H1 (cell line): Measurements from ENCODE around the gene FGR. TPM values are rescaled to one million over a fixed set of nuclear protein-coding genes. Genes with fewer than 3 reads are reported as not detected.

Experiments used
- CTCF ChIA-PET: fragments of 300-600 bp; sonication (Branson Sonifier 250); formaldehyde crosslinking; loops from one replicate; lab custom pipeline; 2021; ENCODE audit not compliant: partially characterized antibody; lab: Charles Lee
- POLR2A ChIA-PET: fragments of 300-600 bp; sonication (Branson Sonifier 250); formaldehyde crosslinking; loops from one replicate; lab custom pipeline; 2021; ENCODE audit warnings: inconsistent platforms; ENCODE audit not compliant: partially characterized antibody; lab: Charles Lee
- DNase-seq, 2 experiments: peaks; one replicate each; pipeline versions ENCODE4 v3.0.0 to v3.0.0-alpha.2; 2010 to 2022; ENCODE audit warnings: low spot score in 2 of 2, low read depth in 1 of 2, mixed read lengths in 1 of 2
- FAIRE-seq: peaks from 2 replicates; lab custom pipeline; 2011; peaks lifted over from hg19 to GRCh38; lab: Jason Lieb, UNC
- H2AFZ ChIP-seq: 2 replicates; pipeline ENCODE4 v1.8.1; 2012; ENCODE audit warnings: low read length, inconsistent platforms
- H2AK5ac ChIP-seq: 2 replicates; pipeline ENCODE4 v1.6.1; 2013; ENCODE audit warnings: low read depth, low read length
- H2BK120ac ChIP-seq: replicated peaks from 2 replicates; pipeline ENCODE3; 2013; ENCODE audit warnings: low read depth, low read length, inconsistent platforms
- H2BK12ac ChIP-seq: 2 replicates; pipeline ENCODE4 v1.6.1; 2013; ENCODE audit warnings: low read depth, low read length
- H2BK15ac ChIP-seq: 2 replicates; pipeline ENCODE4 v1.6.1; 2013; ENCODE audit warnings: low read length
- H2BK20ac ChIP-seq: 2 replicates; pipeline ENCODE4 v1.6.1; 2013; ENCODE audit warnings: low read length
- H2BK5ac ChIP-seq: 2 replicates; pipeline ENCODE4 v1.6.1; 2013; ENCODE audit warnings: low read depth, low read length
- H3K14ac ChIP-seq: 2 replicates; pipeline ENCODE4 v1.6.1; 2013; ENCODE audit warnings: inconsistent platforms; ENCODE audit not compliant: insufficient read length
- H3K18ac ChIP-seq: 2 replicates; pipeline ENCODE4 v1.6.1; 2013; ENCODE audit warnings: low read length; ENCODE audit errors: extremely low read depth
- H3K23ac ChIP-seq: 2 replicates; pipeline ENCODE4 v1.6.1; 2013; ENCODE audit warnings: inconsistent platforms; ENCODE audit not compliant: insufficient read length
- H3K23me2 ChIP-seq: 2 replicates; pipeline ENCODE4 v1.6.1; 2013; ENCODE audit warnings: low read depth, low read length
- H3K27ac ChIP-seq: 2 replicates; pipeline ENCODE4 v1.6.1; 2011; ENCODE audit warnings: low read depth, low read length, inconsistent platforms
- H3K27me3 ChIP-seq, 4 experiments: replicated peaks in 1 of 4; 1 replicate in 1 of 4; 2 replicates in 3 of 4; pipeline versions ENCODE4 v1.6.1 to v1.8.1; 2011 to 2013; ENCODE audit warnings: low read length in 3 of 4, mild to moderate bottlenecking in 3 of 4, inconsistent platforms in 2 of 4, mixed read lengths in 2 of 4, moderate library complexity in 1 of 4; ENCODE audit not compliant: control insufficient read depth in 3 of 4, insufficient read depth in 3 of 4; ENCODE audit errors: extremely low read depth in 1 of 4
- H3K36me3 ChIP-seq, 4 experiments: 2 replicates each; pipeline versions ENCODE4 v1.6.1 to v1.8.1; 2011 to 2013; ENCODE audit warnings: mild to moderate bottlenecking in 4 of 4, low read length in 3 of 4, moderate library complexity in 2 of 4, control low read depth in 1 of 4, inconsistent platforms in 1 of 4; ENCODE audit not compliant: insufficient read depth in 4 of 4, control insufficient read depth in 2 of 4
- H3K4ac ChIP-seq: replicated peaks from 2 replicates; pipeline ENCODE3; 2013; ENCODE audit warnings: low read length, low read depth, mixed read lengths, inconsistent platforms; ENCODE audit not compliant: insufficient read length
- H3K4me1 ChIP-seq, 4 experiments: replicated peaks in 1 of 4; 1 replicate in 1 of 4; 2 replicates in 3 of 4; pipeline versions ENCODE4 v1.6.1 to v1.8.1; 2011 to 2013; ENCODE audit warnings: low read length in 3 of 4, inconsistent platforms in 2 of 4, mixed read lengths in 1 of 4; ENCODE audit not compliant: insufficient read depth in 4 of 4, control insufficient read depth in 3 of 4
- H3K4me2 ChIP-seq, 2 experiments: 2 replicates each; pipeline versions ENCODE4 v1.6.1 to v1.8.1; 2011 to 2013; ENCODE audit warnings: low read depth in 2 of 2, low read length in 2 of 2, control low read depth in 1 of 2, inconsistent platforms in 1 of 2, mild to moderate bottlenecking in 1 of 2; ENCODE audit not compliant: insufficient read depth in 1 of 2
- H3K4me3 ChIP-seq, 4 experiments: fragments of 200-600, 300-600 bp in 1 of 4; sonication (generic), shearing (Covaris generic), sonication (Bioruptor Twin) in 1 of 4; 2 replicates each; pipeline versions ENCODE4 v1.5.1 to v1.8.1; 2011 to 2016; ENCODE audit warnings: low read length in 4 of 4, low read depth in 3 of 4, control low read depth in 2 of 4, inconsistent platforms in 2 of 4, mild to moderate bottlenecking in 2 of 4, mixed read lengths in 1 of 4, moderate library complexity in 1 of 4; ENCODE audit not compliant: insufficient read depth in 2 of 4; ENCODE audit errors: extremely low read depth in 1 of 4
- H3K56ac ChIP-seq: replicated peaks from 2 replicates; pipeline ENCODE3; 2013; ENCODE audit warnings: low read depth, mild to moderate bottlenecking, mixed read lengths, low read length, inconsistent platforms; ENCODE audit not compliant: insufficient read length
- H3K79me1 ChIP-seq: 2 replicates; pipeline ENCODE4 v1.6.1; 2013; ENCODE audit warnings: low read depth, low read length, control low read depth
- H3K79me2 ChIP-seq, 2 experiments: 2 replicates each; pipeline versions ENCODE4 v1.6.1 to v1.8.1; 2012 to 2013; ENCODE audit warnings: low read length in 2 of 2, mild to moderate bottlenecking in 2 of 2, inconsistent platforms in 1 of 2; ENCODE audit not compliant: insufficient read depth in 2 of 2, control insufficient read depth in 1 of 2
- H3K9ac ChIP-seq, 4 experiments: replicated peaks in 1 of 4; 1 replicate in 1 of 4; 2 replicates in 3 of 4; pipeline versions ENCODE4 v1.6.1 to v1.8.1; 2011 to 2013; ENCODE audit warnings: low read depth in 3 of 4, low read length in 3 of 4, control low read depth in 2 of 4, mild to moderate bottlenecking in 2 of 4, moderate library complexity in 2 of 4, inconsistent platforms in 1 of 4; ENCODE audit errors: extremely low read depth in 1 of 4
- H3K9me3 ChIP-seq, 2 experiments: 2 replicates each; pipeline versions ENCODE4 v1.6.1 to v1.8.1; 2012 to 2013; ENCODE audit warnings: mild to moderate bottlenecking in 2 of 2, moderate library complexity in 2 of 2, control low read depth in 1 of 2, inconsistent platforms in 1 of 2, low read depth in 1 of 2, low read length in 1 of 2, mixed read lengths in 1 of 2; ENCODE audit not compliant: insufficient read depth in 2 of 2
- H4K20me1 ChIP-seq, 2 experiments: replicated peaks in 1 of 2; 2 replicates each; pipeline versions ENCODE3 to v1.8.1; 2011 to 2013; ENCODE audit warnings: inconsistent platforms in 2 of 2, low read length in 2 of 2, mild to moderate bottlenecking in 1 of 2; ENCODE audit not compliant: insufficient read depth in 2 of 2, control insufficient read depth in 1 of 2
- H4K5ac ChIP-seq: 2 replicates; pipeline ENCODE4 v1.6.1; 2013; ENCODE audit warnings: low read length, low read depth, mixed read lengths, inconsistent platforms; ENCODE audit not compliant: insufficient read length
- H4K8ac ChIP-seq: 2 replicates; pipeline ENCODE4 v1.8.0; 2013; ENCODE audit warnings: mild to moderate bottlenecking, moderate library complexity, low read length, inconsistent platforms; ENCODE audit not compliant: insufficient read depth; ENCODE audit errors: extremely low read depth
- H4K91ac ChIP-seq: replicated peaks from 2 replicates; pipeline ENCODE3; 2013; ENCODE audit warnings: low read length, mixed read lengths, inconsistent platforms; ENCODE audit not compliant: insufficient read length
- CBX5 ChIP-seq: fragments of 300-800, 300-1000 bp; sonication (generic); IDR thresholded peaks from 2 replicates; pipeline ENCODE4 v1.7.1; 2016; ENCODE audit warnings: antibody characterized with exemption, low read length, low read depth
- EGR1 ChIP-seq: IDR thresholded peaks from 2 replicates; pipeline ENCODE4 v1.6.1; 2011; ENCODE audit warnings: low read depth, low read length, borderline replicate concordance
- EZH2 ChIP-seq: fragments of 200-600 bp; sonication (generic); IDR thresholded peaks from 2 replicates; pipeline ENCODE4 v1.7.1; 2012; ENCODE audit warnings: low read depth, mild to moderate bottlenecking, moderate library complexity, low read length, inconsistent platforms; ENCODE audit not compliant: severe bottlenecking
- GABPA ChIP-seq: IDR thresholded peaks from 2 replicates; pipeline ENCODE4 v1.6.1; 2011; ENCODE audit warnings: mild to moderate bottlenecking, low read length, moderate library complexity, borderline replicate concordance; ENCODE audit not compliant: insufficient read depth
- HDAC6 ChIP-seq: IDR thresholded peaks from one replicate; pipeline ENCODE4 v1.7.1; 2012; ENCODE audit warnings: low read depth, mild to moderate bottlenecking, inconsistent platforms, low read length, moderate library complexity
- JUND ChIP-seq: IDR thresholded peaks from 2 replicates; pipeline ENCODE4 v1.6.1; 2011; ENCODE audit warnings: mild to moderate bottlenecking, improper control_type of control experiment, low read length
- KDM5A ChIP-seq: fragments of 200-600 bp; IDR thresholded peaks from 2 replicates; pipeline ENCODE4 v1.7.1; 2012; ENCODE audit warnings: mild to moderate bottlenecking, low read length, inconsistent platforms, mixed read lengths
- RNF2 ChIP-seq: fragments of 200-900, 300-1000 bp; sonication (generic); IDR thresholded peaks from 2 replicates; pipeline ENCODE4 v1.7.1; 2016; ENCODE audit warnings: borderline replicate concordance, low read depth, mild to moderate bottlenecking, antibody characterized with exemption, low read length; ENCODE audit not compliant: poor library complexity, severe bottlenecking; ENCODE audit errors: missing control alignments
- TAF7 ChIP-seq: optimal IDR thresholded peaks from 2 replicates; pipeline ENCODE3; 2011; ENCODE audit warnings: low read depth, mild to moderate bottlenecking, inconsistent platforms, low read length, moderate library complexity, borderline replicate concordance
- YY1 ChIP-seq: IDR thresholded peaks from 2 replicates; pipeline ENCODE4 v1.6.1; 2011; ENCODE audit warnings: low read depth, mild to moderate bottlenecking, low read length
- WGBS, 2 experiments: shearing (Covaris generic) in 1 of 2; methylation state at CpG; one replicate each; pipeline versions ENCODE4 v1.1.6 to v1.1.7; 2013 to 2015; ENCODE audit warnings: low lambda C conversion rate in 2 of 2, mixed read lengths in 2 of 2, inconsistent platforms in 1 of 2, low coverage in 1 of 2, missing lambda C conversion rate in 1 of 2; ENCODE audit not compliant: insufficient replicate concordance in 2 of 2, insufficient coverage in 1 of 2, insufficient read length in 1 of 2; ENCODE audit errors: extremely low coverage in 1 of 2, missing lambda C conversion rate in 1 of 2; 5-methylcytosine and 5-hydroxymethylcytosine counted together
- polyA plus RNA-seq, 7 experiments: library from polyadenylated mRNA; depleted of rRNA in 3 of 7; stranded (reverse) in 5 of 7; unstranded in 2 of 7; fragments of >200 nt in 5 of 7; fragments of 200-250 nt in 2 of 7; gene quantifications; 1 replicate in 5 of 7; 2 replicates in 1 of 7; 4 replicates in 1 of 7; pipeline versions ENCODE4 v1.2.1 to v1.2.3, GENCODE V29; 2011 to 2013; ENCODE audit warnings: missing spikeins in 2 of 7, mixed read lengths in 2 of 7
- total RNA-seq: library from RNA; stranded (reverse); fragmentation: NEBNext Ultra II Directional; extraction: Animal tissue kit (Norgen Biotek cat#: 25700); gene quantifications from 2 replicates; pipeline ENCODE4 v1.2.1, GENCODE V29; 2021
- TF ChIP-seq, protein P1 (sequence below): IDR thresholded peaks from 2 replicates; pipeline ENCODE4 v1.6.1; 2011; ENCODE audit warnings: low read depth, mild to moderate bottlenecking, low read length; ENCODE audit not compliant: insufficient read depth

The FGR gene
- total and polyA plus RNA-seq, 2 of the 8 experiments (the other 6 are each of a cell fraction or from before 2014, with no cell fraction given) = 0.22 to 0.95 TPM

DNA sequence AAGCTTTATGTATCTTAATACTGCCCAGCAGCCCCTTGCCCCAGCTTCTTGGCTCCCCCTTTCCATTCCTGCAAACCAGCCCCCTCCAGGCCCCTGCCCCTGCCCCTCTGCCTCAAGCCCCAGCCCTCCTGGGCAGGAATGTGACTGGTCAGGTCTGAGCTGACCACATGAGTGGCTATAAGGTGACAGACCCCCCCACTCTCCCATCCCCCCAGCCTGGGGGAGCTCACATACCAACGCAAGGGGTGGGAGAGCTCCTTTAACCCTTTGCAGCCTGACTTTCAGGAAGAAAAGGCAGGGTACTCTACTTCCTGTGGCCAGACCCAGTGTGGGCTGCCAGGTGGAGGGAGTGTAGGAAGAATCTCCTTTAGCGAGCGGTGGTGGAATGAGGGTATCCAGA, 64.2 kb downstream of the FGR start:
- peaks cover 0 to 45% of the 10 kb centered on the region in 2 experiments; a peak in 2 of 4 replicates for H3K79me2 ChIP-seq
- peak overlapping the region; percentile 63 to 64 for H3K4me2 ChIP-seq
- DNase-seq (peak in 1 of 2 experiments; percentile 78), FAIRE-seq (peak; percentile 72)
- no peak overlapping the region for H2AFZ ChIP-seq
- peaks cover 8% of the 10 kb centered on the region for H3K79me1 ChIP-seq
- H3K14ac ChIP-seq = no peak overlapping the region
- no peak overlapping the region for H3K56ac ChIP-seq
- H2BK5ac ChIP-seq = peak overlapping the region; percentile 91; the same call in 1 of the 2 replicates
- H3K23ac ChIP-seq = no peak overlapping the region
- H3K9ac ChIP-seq = peak overlapping the region in 3 of 4 experiments; percentile 1 to 54 (median 47); a peak in 4 of 7 replicates
- CTCF ChIA-PET = interaction anchor here (0.8 to 56.1 kb wide), 18 partner anchors 12 to 264 kb away, joined by 3 to 1807 read pairs (median 5); partner anchors contain the start of gene AHDC1
- H3K36me3 ChIP-seq = no peaks in the 10 kb centered on the region
- peak overlapping the region; percentile 70 for H2BK120ac ChIP-seq
- no peak overlapping the region for H4K8ac ChIP-seq
- H2BK15ac ChIP-seq = 0 out of 2 replicates have a peak overlapping the region, but pooled peaks have one; percentile 89
- peak overlapping the region; percentile 84 for H3K27ac ChIP-seq
- peak overlapping the region; percentile 24; the same call in 1 of the 2 replicates for H2AK5ac ChIP-seq
- peak overlapping the region; percentile 54 for H3K4ac ChIP-seq
- H2BK20ac ChIP-seq = peak overlapping the region; percentile 100; the same call in 1 of the 2 replicates
- H4K91ac ChIP-seq = peak overlapping the region; percentile 87
- peak overlapping the region in 2 of 4 experiments; percentile 26 to 49; a peak in 4 of 8 replicates for H3K4me3 ChIP-seq
- peaks cover 51 to 79% (median 66%) of the 10 kb centered on the region in 4 experiments for H3K4me1 ChIP-seq
- peak overlapping the region; percentile 99 for H3K18ac ChIP-seq
- no peaks in the 10 kb centered on the region for H3K27me3 ChIP-seq
- H3K23me2 ChIP-seq = peaks cover 6% of the 10 kb centered on the region; the same call in 1 of the 2 replicates
- H2BK12ac ChIP-seq = peak overlapping the region; percentile 100
- POLR2A ChIA-PET = interaction anchor here (0.6 to 25.0 kb wide), 21 partner anchors 5 to 248 kb away, joined by 3 to 355 read pairs (median 3); partner anchors contain the start of genes AHDC1, MAP3K6 and WASF2
- peaks cover 8 to 19% of the 10 kb centered on the region in 2 experiments for H4K20me1 ChIP-seq
- H3K9me3 ChIP-seq = no peaks in the 10 kb centered on the region
- H4K5ac ChIP-seq = peak overlapping the region; percentile 57
- WGBS, 2 experiments = 7% methylated on average over 3 of the region's 3 CpGs; no CpG with 5 or more reads in 1 of the 2 experiments
- TF ChIP-seq GABPA (peak; percentile 23; the same call in 1 of the 2 replicates), HDAC6 (no peak), EZH2 (no peak), CBX5 (no peak), YY1 (no peak), EGR1 (no peak; the same call in 1 of the 2 replicates), JUND (no peak), KDM5A (no peak), RNF2 (no peak), TAF7 (no peak)
- TF ChIP-seq, protein P1, sequence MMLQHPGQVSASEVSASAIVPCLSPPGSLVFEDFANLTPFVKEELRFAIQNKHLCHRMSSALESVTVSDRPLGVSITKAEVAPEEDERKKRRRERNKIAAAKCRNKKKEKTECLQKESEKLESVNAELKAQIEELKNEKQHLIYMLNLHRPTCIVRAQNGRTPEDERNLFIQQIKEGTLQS = no peak
